DMS153 treated with DMSO at 0.1 percent for 48 hours (cell line): Measurements from ENCODE around the gene NLN.
"Not testable (repeated sequence)": the region's sequence is repeated elsewhere in the genome, so short reads cannot be mapped to it uniquely, and the experiment has no call there.

Experiments
- DNase-seq: peaks from one replicate; lab custom pipeline; 2025; ENCODE audit not compliant: unreplicated experiment; lab: John Stamatoyannopoulos, UW

NLN gene

GRCh38 chr5:65721720-65722574, at the start of gene NLN, which contains the start of gene SGTB:
Gene NLN (plus strand): TSS chr5:65722205. CDS start chr5:65722374, 169 bp downstream.
Gene SGTB (minus strand): TSS chr5:65722109. CDS start chr5:65720807, 1,302 bp downstream.
- peak; percentile 4 for DNase-seq

DNA sequence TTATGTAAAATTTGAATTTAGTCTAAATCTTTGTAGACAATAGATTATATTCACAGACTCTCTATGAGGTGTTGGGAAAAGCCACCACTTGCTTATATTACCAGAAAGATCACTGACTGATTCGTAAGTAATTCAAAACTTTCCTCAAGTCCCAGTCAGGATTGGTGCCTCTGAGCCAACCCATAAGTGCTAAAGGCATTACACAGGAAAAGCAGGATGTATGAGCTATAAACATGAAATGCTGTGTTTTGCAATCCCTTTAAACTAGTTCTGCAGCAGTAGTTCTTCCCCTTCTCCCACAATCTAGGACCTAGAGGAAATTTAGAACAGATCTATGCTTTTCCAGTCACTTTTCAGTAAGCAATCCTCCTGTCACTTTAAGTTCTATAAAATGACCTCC, 49.2 kb upstream of the NLN start:
- DNase-seq = no peak

GRCh38 chr5:65674749-65675148, 47.3 kb upstream of the NLN start:
- DNase-seq = no peak

DNA sequence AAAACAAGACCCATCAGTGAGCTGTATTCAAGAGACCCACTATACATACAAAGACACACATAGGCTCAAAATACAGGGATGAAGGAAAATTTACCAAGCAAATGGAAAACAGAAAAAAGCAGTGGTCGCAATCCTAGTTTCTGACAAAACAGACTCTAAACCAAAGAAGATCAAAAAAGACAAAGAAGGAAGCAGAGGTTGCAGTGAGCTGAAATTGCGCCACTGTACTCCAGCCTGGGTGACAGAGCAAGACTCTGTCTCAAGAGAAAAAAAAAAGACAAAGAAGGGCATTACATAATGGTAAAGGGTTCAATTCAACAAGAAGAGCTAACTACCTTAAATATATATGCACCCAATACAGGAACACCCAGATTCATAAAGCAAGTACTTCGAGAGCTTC, 45.9 kb upstream of the NLN start:
- not testable (repeated sequence) for DNase-seq

- no peak for DNase-seq
Observed at GRCh38 chr5:65682148-65682547, 39.9 kb upstream of the NLN start.

GRCh38 chr5:65693121-65693520, 28.9 kb upstream of the NLN start:
- DNase-seq = no peak

DNA sequence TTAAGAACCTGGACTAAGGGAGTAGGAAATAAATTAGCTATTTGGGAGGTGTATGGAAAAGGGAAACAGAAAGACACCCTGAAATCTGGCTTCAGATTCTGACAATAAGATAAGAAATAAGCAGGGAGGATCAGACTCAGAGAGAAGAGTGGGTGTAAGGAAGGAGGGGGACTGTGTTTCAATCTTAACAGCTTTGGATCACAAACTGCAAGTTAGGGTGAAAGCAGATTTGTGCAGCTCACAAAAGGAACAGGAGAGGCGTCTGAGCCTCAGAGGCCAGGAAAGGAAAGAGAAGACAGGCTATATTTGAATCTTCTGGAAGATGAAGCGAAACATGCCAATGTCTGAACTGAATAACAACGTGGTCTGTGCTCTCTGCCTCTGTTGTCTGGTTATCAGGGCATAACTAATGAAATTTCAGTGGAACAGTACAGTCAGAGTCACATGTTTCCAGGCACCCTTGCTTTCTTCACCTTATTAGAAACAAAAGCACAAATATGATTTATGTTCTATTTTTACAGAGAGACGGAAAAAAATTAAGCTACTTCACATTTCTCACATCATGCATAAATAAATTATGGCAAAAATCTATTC, 26.7 kb upstream of the NLN start:
- no peak for DNase-seq

- DNase-seq = no peak
Observed at GRCh38 chr5:65695896-65696295, 26.1 kb upstream of the NLN start.

DNA sequence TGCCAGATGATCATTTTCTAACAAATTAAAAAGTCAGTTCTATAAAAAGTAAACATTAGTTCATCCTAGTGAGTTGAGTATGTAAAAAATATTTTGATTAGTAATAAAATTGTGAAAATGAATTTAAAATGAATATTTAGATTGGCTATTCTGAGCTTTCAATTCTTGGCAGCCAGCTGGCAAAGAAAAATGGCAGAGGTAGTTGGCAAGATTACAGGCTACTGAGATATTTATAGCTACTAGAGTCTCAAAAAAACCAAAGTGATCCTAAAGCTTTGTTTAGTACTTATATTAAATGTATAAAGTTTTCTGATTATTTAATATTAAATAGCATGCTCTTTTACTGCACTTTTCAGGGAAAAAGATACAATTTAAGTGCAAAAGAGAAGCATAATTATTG, 25.1 kb upstream of the NLN start:
- DNase-seq = no peak

- no peak for DNase-seq
Observed at GRCh38 chr5:65699338-65699737, 22.7 kb upstream of the NLN start.

- no peak for DNase-seq
Observed at GRCh38 chr5:65702036-65702435, 20.0 kb upstream of the NLN start.

- DNase-seq = no peak
Observed at GRCh38 chr5:65704621-65705239, 17.3 kb upstream of the NLN start.

DNA sequence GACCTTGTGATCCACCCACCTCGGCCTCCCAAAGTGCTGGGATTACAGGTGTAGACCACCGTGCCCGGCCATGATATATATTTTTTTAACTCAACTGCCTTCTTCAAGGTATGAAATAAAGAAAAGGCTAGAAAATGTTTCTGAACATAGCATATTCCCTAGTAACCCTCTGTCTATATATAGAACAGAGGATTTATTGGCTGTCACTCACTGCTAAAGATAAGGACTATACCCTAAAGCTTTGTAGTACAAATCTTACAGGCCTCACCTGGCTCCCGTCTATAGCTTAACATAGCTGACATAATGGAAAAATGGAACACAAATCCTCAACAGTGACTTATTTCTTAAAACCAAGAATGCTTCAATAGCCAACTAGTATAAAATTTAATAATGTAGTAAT, 14.3 kb upstream of the NLN start:
- DNase-seq = no peak

- no peak for DNase-seq
Observed at GRCh38 chr5:65708145-65708544, 13.9 kb upstream of the NLN start.

DNA sequence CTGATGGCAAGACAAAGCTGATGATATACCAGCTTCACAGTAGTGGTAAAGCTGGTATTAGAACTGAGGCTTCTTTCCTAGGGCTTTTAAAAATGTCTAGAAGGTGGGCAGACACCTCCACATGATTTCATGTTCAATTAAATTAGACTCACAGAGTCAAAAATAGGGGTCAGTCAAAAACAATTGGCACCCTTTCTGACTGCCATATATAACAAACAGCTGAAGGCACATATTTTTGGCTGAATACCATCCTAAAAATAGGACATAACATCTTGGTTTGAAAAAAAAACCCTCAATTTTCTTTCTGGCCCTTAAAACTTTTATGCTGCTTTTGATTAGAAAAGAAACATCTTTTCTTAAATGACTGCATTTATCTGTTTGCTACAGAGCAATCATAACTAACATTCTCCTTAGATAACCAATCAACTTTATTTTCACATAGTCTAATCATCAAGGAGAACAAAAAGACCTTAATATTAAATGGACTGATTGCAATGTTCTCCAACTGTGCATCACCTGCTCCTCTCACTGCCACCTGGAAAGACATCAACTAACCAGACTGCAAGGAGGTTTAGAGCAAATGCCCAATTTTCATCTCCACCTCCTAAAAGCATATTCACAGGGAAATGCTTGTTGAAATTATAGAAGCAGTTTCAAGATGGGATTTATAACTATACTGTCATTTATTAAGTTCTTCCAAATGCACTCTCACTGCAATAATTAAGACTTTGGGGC, 3.3 kb upstream of the NLN start:
- DNase-seq = no peak

DNA sequence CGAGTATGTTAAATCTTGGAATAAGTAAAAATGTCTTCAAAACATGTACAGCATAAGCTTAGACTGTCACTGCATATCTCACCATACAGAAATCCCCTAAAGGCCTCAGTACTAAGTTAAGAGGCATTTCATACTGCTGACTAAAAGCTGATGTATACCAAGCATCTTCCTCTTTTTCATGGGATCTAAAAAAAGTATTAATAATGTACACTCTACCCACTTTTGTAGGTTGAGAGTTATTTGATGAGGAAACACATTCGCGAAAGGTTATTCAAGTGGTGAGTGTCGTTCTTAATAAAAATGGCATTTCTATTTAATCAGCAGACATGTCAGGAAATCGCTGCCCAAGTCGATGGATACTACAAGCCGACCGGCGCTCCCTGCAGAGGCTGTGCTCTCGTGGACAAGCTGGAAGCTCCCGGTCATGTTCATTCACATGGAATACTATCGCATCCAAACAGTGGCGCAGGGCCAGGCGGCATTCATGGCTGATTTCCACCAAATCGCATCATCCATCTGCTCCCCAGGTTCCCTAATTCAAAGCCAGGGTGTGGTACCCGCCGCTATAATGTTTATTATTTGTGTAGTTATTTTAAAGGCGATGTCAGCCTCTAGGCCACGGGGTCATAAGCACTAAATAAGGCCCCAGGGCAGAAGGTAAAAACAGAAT, 820 bp upstream of the NLN start:
- DNase-seq = peak; percentile 12

DNA sequence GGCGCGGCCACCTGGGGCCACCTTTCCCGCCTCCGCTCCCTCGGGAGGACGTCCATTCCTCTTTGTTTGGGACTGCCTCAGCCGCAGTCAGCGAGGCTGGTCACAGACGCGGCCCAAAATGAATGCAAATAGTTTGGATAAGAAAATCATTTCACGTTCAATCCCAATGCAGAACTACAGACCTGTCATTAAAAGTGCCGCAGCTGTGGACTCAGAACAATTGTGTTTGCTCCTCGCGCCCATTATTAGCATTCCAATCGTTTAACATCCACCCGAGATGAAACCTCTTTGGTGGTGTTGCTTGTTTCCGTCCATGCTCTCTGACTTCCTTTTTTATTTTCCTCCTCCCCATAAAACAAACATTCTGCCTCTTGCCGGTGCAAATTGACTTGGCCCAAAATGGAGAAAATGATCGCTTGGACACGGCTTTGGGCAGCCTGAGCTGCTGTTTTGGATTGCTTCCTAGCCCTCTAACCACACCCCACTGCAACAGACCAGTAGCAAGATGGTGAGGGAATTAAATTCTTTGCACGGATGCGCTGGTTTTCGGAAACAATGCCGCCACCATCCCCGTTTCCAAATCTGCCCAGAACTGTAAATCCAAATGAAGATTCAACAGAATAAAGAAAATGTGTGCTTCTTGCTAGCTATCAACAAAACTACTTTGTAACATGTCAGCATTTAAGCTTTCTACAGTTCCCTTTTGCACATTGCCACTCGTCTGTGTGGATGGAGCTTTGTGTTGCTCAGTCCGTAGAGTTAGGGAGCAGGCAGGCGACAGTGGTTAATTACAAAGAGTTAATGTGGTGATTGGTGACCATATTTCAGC, 784 bp downstream of the NLN start:
- DNase-seq = no peak

- no peak for DNase-seq
Observed at GRCh38 chr5:65727491-65728156, 5.6 kb downstream of the NLN start.

- DNase-seq = no peak
Observed at GRCh38 chr5:65728218-65728617, 6.2 kb downstream of the NLN start.
